ENCODE data around the gene TMCO1. TPM values are rescaled to one million over a fixed set of nuclear protein-coding genes. Genes with fewer than 3 reads are reported as not detected.
"Not testable (repeated sequence)": the region's sequence is repeated elsewhere in the genome, so short reads cannot be mapped to it uniquely, and the experiment has no call there.

Gene TMCO1
- total RNA-seq, 4 donors from 2014 or later: 29.7 to 183 (median 72.9) TPM

- TF ChIP-seq POLR2A (IDR thresholded peaks at IDR 0.05): no peak
- TF ChIP-seq CTCF (IDR thresholded peaks at IDR 0.05): no peak
- H3K36me3 ChIP-seq: peaks cover 0 to 72% (median 0%) of the 10 kb centered on the region in 3 donors
- H3K4me1 ChIP-seq: no peaks in the 10 kb centered on the region
- no peak overlapping the region for H3K27ac ChIP-seq
- no peak overlapping the region for H3K4me3 ChIP-seq
- H3K27me3 ChIP-seq: no peaks in the 10 kb centered on the region
- no peaks in the 10 kb centered on the region for H3K9me3 ChIP-seq
- no peak for DNase-seq
Observed at GRCh38 chr1:165755393-165756010, 13.2 kb downstream of the TMCO1 start.

GRCh38 chr1:165753934-165754333 lies 14.7 kb downstream of the TMCO1 start:
- no peaks in the 10 kb centered on the region for H3K27me3 ChIP-seq
- DNase-seq: no peak
- no peak overlapping the region for H3K27ac ChIP-seq
- H3K4me1 ChIP-seq: peaks cover 0 to under 1% (median 0%) of the 10 kb centered on the region in 4 donors
- TF ChIP-seq CTCF (IDR thresholded peaks at IDR 0.05) (no peak), POLR2A (IDR thresholded peaks at IDR 0.05) (no peak)
- no peaks in the 10 kb centered on the region for H3K9me3 ChIP-seq
- H3K36me3 ChIP-seq: peaks cover 0 to 71% (median 0%) of the 10 kb centered on the region in 3 donors
- no peak overlapping the region for H3K4me3 ChIP-seq

GRCh38 chr1:165748550-165748949 lies 20.1 kb downstream of the TMCO1 start:
- Histone ChIP-seq H3K4me1 (peaks cover 0 to 7% (median 0%) of the 10 kb centered on the region in 4 donors), H3K9me3 (no peaks in the 10 kb centered on the region), H3K36me3 (peaks cover 0 to 49% (median 0%) of the 10 kb centered on the region in 3 donors), H3K27ac (peak overlapping the region in 1 of 4 donors; percentile 71), H3K27me3 (no peaks in the 10 kb centered on the region), H3K4me3 (no peak overlapping the region)
- DNase-seq: no peak
- no peak for TF ChIP-seq POLR2A (IDR thresholded peaks at IDR 0.05)
- no peak for TF ChIP-seq CTCF (IDR thresholded peaks at IDR 0.05)

- TF ChIP-seq POLR2A (IDR thresholded peaks at IDR 0.05) (no peak), CTCF (IDR thresholded peaks at IDR 0.05) (no peak)
- peaks cover 0 to 49% (median 0%) of the 10 kb centered on the region in 3 donors for H3K36me3 ChIP-seq
- no peaks in the 10 kb centered on the region for H3K27me3 ChIP-seq
- H3K4me1 ChIP-seq: peaks cover 0 to 7% (median 0%) of the 10 kb centered on the region in 4 donors
- DNase-seq: peak in 2 of 3 donors; percentile 59 to 65
- H3K27ac ChIP-seq: peak overlapping the region in 2 of 4 donors; percentile 71 to 73
- H3K4me3 ChIP-seq: no peak overlapping the region
- no peaks in the 10 kb centered on the region for H3K9me3 ChIP-seq
Observed at GRCh38 chr1:165747632-165748447, 20.8 kb downstream of the TMCO1 start.

GRCh38 chr1:165744913-165745312 lies 23.8 kb downstream of the TMCO1 start:
- not testable (repeated sequence) for H3K4me3 ChIP-seq, DNase-seq, H3K27ac ChIP-seq, H3K4me1 ChIP-seq, H3K9me3 ChIP-seq, H3K27me3 ChIP-seq
- H3K36me3 ChIP-seq: peaks cover 0 to 53% (median 0%) of the 10 kb centered on the region in 3 donors

GRCh38 chr1:165742194-165742593 lies 26.5 kb downstream of the TMCO1 start:
- H3K4me1 ChIP-seq: peaks cover 0 to 9% (median 0%) of the 10 kb centered on the region in 4 donors
- H3K27me3 ChIP-seq: no peaks in the 10 kb centered on the region
- H3K36me3 ChIP-seq: peaks cover 0 to 61% (median 0%) of the 10 kb centered on the region in 3 donors
- no peaks in the 10 kb centered on the region for H3K9me3 ChIP-seq
- H3K4me3 ChIP-seq: no peak overlapping the region
- DNase-seq: no peak
- H3K27ac ChIP-seq: no peak overlapping the region
- no peak for TF ChIP-seq CTCF (IDR thresholded peaks at IDR 0.05)

Data from Peyer's patch (tissue), 4 donors.